Activated CD8-positive, alpha-beta memory T cell treated with anti-CD3 and anti-CD28 coated beads for 4 hours (primary cell): ENCODE measurements around the gene METTL15.
"Not testable (repeated sequence)": the region's sequence is repeated elsewhere in the genome, so short reads cannot be mapped to it uniquely, and the experiment has no call there.

Experiments used
- DNase-seq, 2 donors: peaks; one replicate each; pipeline ENCODE4 v3.0.0-alpha.2; 2020; ENCODE audit warnings: low read depth in 2 of 2

Gene METTL15

GRCh38 chr11:28110108-28110820 is 2.1 kb downstream of the METTL15 start:
- DNase-seq, result peak; percentile 7 to 22

DNA sequence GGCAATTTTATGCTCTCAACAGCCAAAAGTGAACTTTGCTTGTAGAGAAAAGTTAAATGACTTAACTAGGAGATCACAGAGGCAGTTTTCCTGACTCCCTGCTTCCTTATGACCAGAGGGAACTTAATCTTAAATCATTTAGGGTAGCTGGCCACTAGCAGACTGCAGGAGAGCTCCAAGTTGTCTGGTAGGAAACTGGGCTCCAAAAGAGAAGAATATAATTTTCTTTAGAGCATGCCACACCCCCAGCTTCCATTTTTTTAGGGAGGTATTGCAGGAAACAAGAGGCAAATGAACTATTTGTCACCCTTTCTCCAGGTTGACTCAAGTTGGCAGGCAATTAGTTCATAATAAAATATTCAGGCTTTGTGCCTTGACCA is 2.6 kb downstream of the METTL15 start:
- DNase-seq, result no peak

DNA sequence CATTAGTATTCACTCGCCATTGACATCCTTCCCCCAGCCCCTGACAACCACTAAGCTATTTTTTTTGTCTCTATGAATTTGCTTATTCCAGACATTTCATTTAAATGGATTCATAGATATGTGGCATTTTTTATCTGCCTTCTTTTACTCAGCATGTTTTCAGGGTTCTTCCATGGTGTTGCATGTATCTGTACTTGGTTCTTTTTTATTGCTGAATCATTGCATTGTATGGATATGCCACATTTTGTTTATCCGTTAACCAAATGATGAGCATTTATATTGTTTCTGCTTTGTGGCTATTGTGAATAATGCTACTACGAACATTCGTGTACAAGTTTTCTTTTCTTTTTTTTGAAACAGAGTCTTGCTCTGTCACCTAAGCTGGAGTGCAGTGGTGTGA is 5.9 kb downstream of the METTL15 start:
- DNase-seq, result no peak

DNA sequence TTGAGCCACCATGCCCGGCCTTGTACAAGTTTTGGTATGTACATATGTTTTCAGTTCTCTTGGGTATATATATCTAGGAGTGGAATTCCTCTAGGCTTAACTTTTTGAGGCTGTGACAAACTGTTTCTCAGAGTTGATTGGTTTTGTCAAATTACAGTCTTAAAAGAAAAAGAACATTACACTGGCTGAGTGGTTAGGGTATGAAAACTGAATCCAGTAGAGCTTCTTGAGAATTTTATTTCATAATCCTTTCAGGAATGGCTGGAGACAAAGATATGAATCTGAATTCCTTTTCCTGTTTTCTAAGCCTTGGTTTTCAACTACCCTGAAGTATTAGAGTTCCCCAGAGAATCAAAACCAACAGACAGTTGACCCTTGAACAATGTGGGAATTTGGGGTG is 6.5 kb downstream of the METTL15 start:
- DNase-seq, result no peak

GRCh38 chr11:28117712-28118111 is 9.5 kb downstream of the METTL15 start:
- no peak for DNase-seq

DNA sequence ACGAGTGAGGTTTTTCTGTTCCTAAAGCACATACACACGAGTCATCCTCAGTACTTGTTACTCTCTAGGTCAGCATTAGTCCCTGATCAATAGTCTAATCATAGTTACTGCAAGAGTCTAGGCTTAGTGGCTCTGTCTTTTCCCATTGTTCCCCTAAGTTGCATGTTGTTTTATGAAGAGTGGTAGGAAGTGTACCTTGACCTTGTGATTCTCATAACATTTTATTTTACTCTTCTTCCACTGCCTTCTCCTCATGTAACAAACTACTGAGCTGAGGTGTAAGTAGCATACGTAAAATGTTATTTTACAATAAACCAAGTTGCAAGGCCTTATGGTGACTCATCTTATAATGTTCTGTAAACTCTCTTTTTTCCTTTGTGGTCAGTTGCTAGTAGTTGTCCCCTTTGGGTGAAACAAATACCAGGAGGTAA is 15.0 kb downstream of the METTL15 start:
- DNase-seq, result no peak

GRCh38 chr11:28132548-28132947 is 24.4 kb downstream of the METTL15 start:
- DNase-seq, result no peak

GRCh38 chr11:28133146-28133545 is 25.0 kb downstream of the METTL15 start:
- DNase-seq, result no peak

GRCh38 chr11:28136157-28136556 is 28.0 kb downstream of the METTL15 start:
- not testable (repeated sequence) for DNase-seq

GRCh38 chr11:28137366-28137765 is 29.2 kb downstream of the METTL15 start:
- DNase-seq, result no peak

DNA sequence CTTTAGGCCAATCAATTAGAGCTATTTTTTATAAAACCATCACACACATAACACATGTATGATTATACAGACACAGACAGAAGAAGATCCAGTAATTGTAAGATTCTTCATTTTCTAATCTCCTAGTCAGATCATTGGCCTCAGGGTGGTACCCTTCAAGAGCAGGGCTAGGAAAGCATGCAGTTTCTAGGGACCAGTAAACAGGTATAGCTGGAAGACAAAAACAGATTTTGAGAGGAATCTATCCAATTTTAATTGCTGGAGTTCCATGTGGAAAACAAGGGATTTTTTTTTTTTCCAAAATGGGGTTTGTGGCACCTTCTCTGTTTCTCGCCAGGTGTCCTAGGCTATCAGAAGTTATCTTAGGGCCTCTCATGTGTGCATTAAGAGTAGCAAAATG is 29.6 kb downstream of the METTL15 start:
- no peak for DNase-seq

DNA sequence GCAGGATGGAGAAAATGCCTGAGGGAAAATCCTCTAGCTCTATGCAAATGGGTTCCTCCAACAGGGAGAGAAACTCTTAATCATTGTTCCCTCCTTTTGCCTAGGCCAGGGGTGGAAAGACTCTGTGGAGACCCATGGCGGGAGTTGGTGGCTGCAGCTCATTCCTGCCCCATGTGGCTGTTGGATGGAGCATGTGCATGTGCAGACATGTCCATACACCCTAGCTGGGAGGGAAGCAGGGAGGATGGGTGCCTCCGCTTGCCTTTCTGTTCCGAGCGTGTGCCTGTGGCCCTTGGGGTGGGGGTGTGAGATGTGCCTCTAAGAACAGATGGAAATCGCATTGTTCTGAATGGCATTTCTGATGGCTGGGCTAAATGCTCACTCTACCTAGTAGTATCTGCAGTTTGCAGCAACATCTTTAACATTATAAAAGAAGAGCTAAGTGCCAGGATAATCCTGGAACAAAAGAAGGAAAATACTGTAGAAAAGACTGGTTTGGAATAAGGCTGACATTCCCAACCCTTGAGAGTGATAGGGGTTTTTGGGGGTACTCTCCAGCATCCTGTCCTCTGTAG is 31.7 kb downstream of the METTL15 start:
- no peak for DNase-seq

- no peak for DNase-seq
Measured at GRCh38 chr11:28140689-28141455, 32.7 kb downstream of the METTL15 start.

GRCh38 chr11:28142724-28143123 is 34.5 kb downstream of the METTL15 start:
- DNase-seq, result no peak

DNA sequence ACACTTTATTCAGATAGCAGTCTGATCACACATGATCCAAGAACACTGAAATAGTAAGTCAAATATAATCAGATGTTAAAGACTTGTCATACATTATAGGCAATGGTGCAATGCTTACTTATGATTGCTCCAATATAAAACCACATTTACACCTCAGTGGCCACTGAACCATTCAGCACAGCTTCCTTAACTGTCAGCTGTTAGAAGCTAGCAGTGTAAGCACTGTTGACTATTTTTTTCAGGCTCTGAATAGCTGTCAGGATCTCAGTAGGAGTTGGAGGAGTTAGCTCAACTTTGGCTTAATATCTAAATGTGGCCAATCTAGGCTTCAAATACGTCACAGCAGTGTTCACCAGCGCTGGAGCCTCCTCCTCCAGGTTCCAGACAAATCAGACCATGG is 36.6 kb downstream of the METTL15 start:
- DNase-seq, result no peak

GRCh38 chr11:28146123-28146751 is 38.0 kb downstream of the METTL15 start:
- no peak for DNase-seq

GRCh38 chr11:28152743-28153142 is 44.6 kb downstream of the METTL15 start:
- DNase-seq, result no peak

- no peak for DNase-seq
Measured at GRCh38 chr11:28153586-28153985, 45.4 kb downstream of the METTL15 start.

- DNase-seq, result no peak
Measured at GRCh38 chr11:28168718-28169117, 60.5 kb downstream of the METTL15 start.

DNA sequence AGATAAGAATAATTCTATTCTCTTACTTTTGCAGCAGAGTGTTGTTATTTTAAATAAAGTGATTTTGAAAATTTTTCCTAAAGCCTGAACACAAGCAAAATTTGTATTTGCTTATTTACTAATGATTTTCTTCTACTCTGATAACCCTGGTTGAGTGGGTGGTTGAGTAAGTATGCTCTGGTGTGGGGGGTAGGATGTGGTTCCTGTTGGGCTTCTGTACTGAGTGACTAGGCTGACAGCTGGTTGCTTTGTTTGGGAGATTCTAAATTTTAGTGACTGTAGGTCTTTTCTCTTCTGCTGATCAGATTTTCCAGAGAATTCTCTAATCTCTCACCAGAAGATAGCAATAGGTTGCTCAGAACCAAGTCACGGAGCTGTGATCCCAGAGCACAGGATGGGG is 61.6 kb downstream of the METTL15 start:
- no peak for DNase-seq

GRCh38 chr11:28170759-28171158 is 62.6 kb downstream of the METTL15 start:
- DNase-seq, result no peak

GRCh38 chr11:28176351-28176750 is 68.2 kb downstream of the METTL15 start:
- no peak for DNase-seq

DNA sequence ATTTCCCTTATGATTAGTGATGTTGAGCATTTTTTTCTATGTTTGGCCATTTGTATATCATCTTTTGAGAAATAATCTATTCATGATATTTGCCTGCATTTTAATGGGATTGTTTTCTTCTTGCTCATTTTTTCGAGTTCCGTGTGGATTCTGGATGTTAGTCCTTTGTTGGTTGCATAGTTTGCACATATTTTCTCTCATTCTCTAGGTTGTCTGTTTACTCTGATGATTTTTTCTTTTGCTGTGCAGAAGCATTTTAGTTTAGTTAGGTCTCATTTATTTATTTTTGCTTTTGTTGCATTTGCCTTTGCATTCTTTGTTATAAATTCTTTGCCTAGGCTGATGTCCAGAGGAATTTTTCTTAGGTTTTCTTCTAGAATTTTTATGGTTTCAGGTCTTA is 87.3 kb downstream of the METTL15 start:
- no peak for DNase-seq
